Activated T-cell treated with anti-CD3 and anti-CD28 coated beads, Interleukin-2, amount 50 U/mL, for 72 hours (primary cell): ENCODE data around the gene VSIG8. TPM values are rescaled to one million over a fixed set of nuclear protein-coding genes. Genes with fewer than 3 reads are reported as not detected.

ENCODE experiments used
- ATAC-seq, 2 donors: fragments of 150-1000 bp; cut with Tn5 transposase; replicated peaks in 1 of 2; 2 replicates each; pipeline ENCODE4 v1.10.0; 2021; ENCODE audit warnings: moderate library complexity in 2 of 2, mild to moderate bottlenecking in 1 of 2
- DNase-seq, 2 donors: peaks; one replicate each; pipeline ENCODE4 v3.0.0; 2021 to 2022; ENCODE audit warnings: mixed read lengths in 1 of 2
- H3K27ac Mint-ChIP-seq: one replicate; pipeline ENCODE4 v1.8.0; 2022; ENCODE audit warnings: mild to moderate bottlenecking, moderate library complexity, mixed read lengths
- H3K27me3 Mint-ChIP-seq: one replicate; pipeline ENCODE4 v1.8.0; 2022; ENCODE audit warnings: low read depth, mixed read lengths
- H3K36me3 Mint-ChIP-seq, 2 donors: one replicate each; pipeline ENCODE4 v1.8.0; 2022; ENCODE audit warnings: mixed read lengths in 2 of 2, mild to moderate bottlenecking in 1 of 2; ENCODE audit not compliant: insufficient read depth in 2 of 2
- H3K4me1 Mint-ChIP-seq: one replicate; pipeline ENCODE4 v1.8.0; 2022; ENCODE audit warnings: low read depth, mixed read lengths
- H3K4me3 Mint-ChIP-seq, 2 donors: one replicate each; pipeline ENCODE4 v1.8.0; 2022; ENCODE audit warnings: mild to moderate bottlenecking in 2 of 2, mixed read lengths in 2 of 2, moderate library complexity in 2 of 2
- H3K9me3 Mint-ChIP-seq, 2 donors: one replicate each; pipeline ENCODE4 v1.8.0; 2022; ENCODE audit warnings: mixed read lengths in 2 of 2
- total RNA-seq, 2 donors: library from RNA; stranded (reverse); gene quantifications; one replicate each; pipeline ENCODE4 v1.2.3, GENCODE V29; 2022

VSIG8 gene
- total RNA-seq, 2 donors from 2014 or later = not detected

DNA sequence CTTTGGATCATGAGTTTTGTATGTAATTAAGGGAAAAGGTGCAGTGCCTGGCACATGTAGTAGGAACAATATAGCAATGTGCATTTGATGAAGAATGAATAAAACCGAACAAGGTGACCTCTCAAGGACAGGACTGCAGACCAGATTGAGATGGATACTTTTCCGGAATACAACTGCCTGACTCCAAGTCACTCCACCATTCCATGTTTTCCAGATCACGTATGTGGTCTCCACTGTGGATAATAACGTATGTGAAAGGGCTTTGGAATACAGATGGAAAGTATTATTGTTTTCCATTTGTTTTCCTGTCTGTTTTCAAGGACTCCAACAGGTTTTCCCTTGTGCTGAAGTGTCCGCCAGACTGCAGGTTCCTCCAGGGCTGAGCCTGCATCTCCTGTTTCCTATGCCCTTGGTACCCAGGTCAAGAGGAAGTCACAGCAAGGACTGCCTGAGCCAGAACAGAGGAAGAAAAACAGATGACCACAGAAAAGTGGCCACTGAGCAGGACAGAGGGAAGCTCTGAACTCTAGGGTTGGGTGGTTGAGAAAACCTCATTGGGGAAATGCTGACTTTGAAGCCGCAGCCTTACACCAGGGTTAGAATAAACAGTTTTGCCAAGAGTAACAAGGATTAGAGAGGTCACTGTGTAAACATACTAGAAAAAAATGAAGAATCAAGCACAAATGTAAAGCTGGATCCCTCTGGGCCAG is 33.5 kb upstream of the VSIG8 start:
- ATAC-seq (no peak), DNase-seq (no peak)
- H3K9me3 Mint-ChIP-seq = no peaks in the 10 kb centered on the region
- H3K4me1 Mint-ChIP-seq = peaks cover 6% of the 10 kb centered on the region
- H3K36me3 Mint-ChIP-seq = no peaks in the 10 kb centered on the region
- H3K4me3 Mint-ChIP-seq = no peak overlapping the region
- no peaks in the 10 kb centered on the region for H3K27me3 Mint-ChIP-seq
- H3K27ac Mint-ChIP-seq = no peak overlapping the region

DNA sequence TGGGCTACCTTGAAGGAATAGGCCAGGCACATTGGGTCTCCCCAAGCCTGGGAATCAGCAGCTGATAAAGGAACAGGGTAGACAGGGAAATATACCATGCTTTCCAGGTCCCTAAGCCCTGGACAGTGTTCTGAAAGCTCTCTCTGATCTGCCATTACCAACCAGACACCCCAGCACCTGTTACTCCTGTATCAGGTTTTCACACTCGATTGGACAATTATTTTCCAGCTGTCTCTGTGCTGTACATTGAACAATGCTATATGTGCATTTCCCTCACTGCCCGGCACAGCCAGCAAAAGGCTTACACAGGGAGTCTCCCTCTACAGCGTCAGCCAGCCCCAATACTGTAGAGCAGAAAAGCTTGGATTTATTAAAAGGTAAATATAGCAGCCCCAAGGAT is 32.8 kb upstream of the VSIG8 start:
- Mint-ChIP-seq H3K27ac (no peak overlapping the region), H3K9me3 (no peaks in the 10 kb centered on the region), H3K4me3 (no peak overlapping the region), H3K27me3 (no peaks in the 10 kb centered on the region), H3K4me1 (peaks cover 6% of the 10 kb centered on the region), H3K36me3 (no peaks in the 10 kb centered on the region)
- ATAC-seq (no peak), DNase-seq (no peak)

DNA sequence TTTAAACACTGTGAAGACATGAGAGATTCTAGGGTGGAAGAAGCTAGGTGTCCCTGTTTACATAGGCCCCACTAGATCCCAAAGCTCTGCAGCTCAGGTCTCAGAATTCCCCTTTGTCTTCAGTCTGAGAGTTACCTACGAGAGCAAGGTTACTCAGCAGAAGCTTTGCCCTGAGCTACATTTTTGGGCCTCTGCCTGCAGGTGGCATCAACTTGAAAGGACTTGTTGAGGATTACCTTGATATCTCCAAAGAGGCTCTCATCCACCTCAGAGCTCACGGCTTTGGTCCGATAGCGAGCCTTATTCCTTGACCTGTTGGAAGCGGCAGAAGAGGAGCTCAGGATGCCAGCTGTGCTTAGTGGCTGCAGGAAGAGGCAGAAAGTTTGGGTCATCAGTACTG is 30.5 kb upstream of the VSIG8 start:
- Mint-ChIP-seq H3K4me1 (peaks cover 11% of the 10 kb centered on the region), H3K4me3 (no peak overlapping the region), H3K27ac (no peak overlapping the region), H3K9me3 (no peaks in the 10 kb centered on the region), H3K36me3 (no peaks in the 10 kb centered on the region), H3K27me3 (no peaks in the 10 kb centered on the region)
- peak in 1 of 2 donors; percentile 20 for DNase-seq
- no peak for ATAC-seq

DNA sequence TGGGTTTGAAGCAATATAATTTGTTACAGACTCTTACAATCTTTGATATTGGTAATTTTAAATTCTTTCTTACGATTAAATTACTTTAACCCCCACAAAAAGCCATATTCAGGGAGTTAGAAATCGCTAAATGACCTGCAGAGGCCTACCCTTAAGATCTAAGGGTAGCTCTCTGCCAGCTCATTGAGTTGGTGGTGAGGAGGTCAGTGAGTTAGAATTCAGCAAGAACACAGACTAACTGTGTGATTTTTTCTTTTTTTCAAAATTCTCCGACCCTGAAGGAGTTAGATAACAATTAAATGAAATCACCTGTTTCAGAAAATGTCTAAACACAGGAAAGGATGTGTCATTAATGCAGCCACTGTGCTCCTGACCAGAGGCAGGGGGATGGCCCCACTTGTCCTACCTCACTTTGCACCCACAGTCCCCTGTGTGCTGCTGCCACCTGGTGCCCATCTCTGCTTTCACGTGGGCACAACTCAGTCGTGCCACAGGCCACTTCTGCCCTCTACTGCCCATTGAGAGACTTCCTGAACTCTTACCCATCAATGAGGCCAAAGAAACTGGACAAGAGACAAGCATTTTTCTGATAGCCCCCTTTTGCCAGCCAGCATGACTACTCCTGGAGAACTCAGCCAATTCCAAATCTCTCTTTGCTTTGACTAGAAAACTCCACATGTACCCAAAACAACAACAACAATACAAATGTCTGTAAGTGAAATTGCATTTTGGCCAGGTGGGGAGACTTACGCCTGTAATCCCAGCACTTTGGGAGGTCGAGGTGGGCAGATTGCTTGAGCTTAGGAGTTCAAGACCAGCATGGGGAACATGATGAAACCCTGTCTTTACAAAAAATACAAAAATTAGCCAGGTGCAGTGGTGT is 29.1 kb upstream of the VSIG8 start:
- Mint-ChIP-seq H3K9me3 (no peaks in the 10 kb centered on the region), H3K4me3 (no peak overlapping the region), H3K27ac (peak overlapping the region; percentile 21), H3K4me1 (peaks cover 11% of the 10 kb centered on the region), H3K36me3 (no peaks in the 10 kb centered on the region), H3K27me3 (no peaks in the 10 kb centered on the region)
- peak; percentile 97 to 99 for ATAC-seq
- peak; percentile 83 to 84 for DNase-seq

- no peaks in the 10 kb centered on the region for H3K36me3 Mint-ChIP-seq
- DNase-seq (no peak), ATAC-seq (no peak)
- H3K9me3 Mint-ChIP-seq = no peaks in the 10 kb centered on the region
- no peaks in the 10 kb centered on the region for H3K27me3 Mint-ChIP-seq
- peaks cover 11% of the 10 kb centered on the region for H3K4me1 Mint-ChIP-seq
- no peak overlapping the region for H3K27ac Mint-ChIP-seq
- no peak overlapping the region for H3K4me3 Mint-ChIP-seq
Measured at GRCh38 chr1:159890390-159890789, 27.9 kb upstream of the VSIG8 start.

DNA sequence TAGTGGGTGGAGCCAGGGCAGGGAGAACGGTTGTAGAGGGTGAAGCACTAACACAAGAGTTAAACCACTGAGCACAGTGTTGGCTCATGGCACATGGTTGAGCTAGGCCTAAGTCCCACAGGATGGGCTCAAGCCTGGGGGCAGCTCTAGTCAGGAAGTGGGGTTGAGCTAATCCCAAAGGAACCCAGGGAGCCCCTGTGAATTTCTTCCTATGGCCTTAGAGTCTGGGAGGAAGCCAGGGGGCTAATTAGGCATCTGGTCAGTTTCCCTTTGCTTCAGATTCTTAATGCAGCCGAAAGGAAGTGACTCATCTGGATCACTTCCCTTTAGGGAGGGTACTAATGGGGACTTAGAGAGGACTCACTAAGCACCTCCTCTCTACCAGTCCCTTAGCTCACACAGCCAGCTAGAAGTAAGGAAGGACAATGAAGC is 27.4 kb upstream of the VSIG8 start:
- DNase-seq (no peak), ATAC-seq (peak in 1 of 2 donors; percentile 31)
- Mint-ChIP-seq H3K4me1 (peaks cover 11% of the 10 kb centered on the region), H3K9me3 (no peaks in the 10 kb centered on the region), H3K4me3 (no peak overlapping the region), H3K27me3 (no peaks in the 10 kb centered on the region), H3K36me3 (no peaks in the 10 kb centered on the region), H3K27ac (no peak overlapping the region)

GRCh38 chr1:159889202-159889601 is 26.7 kb upstream of the VSIG8 start:
- H3K4me3 Mint-ChIP-seq = no peak overlapping the region
- no peaks in the 10 kb centered on the region for H3K27me3 Mint-ChIP-seq
- peaks cover 11% of the 10 kb centered on the region for H3K4me1 Mint-ChIP-seq
- ATAC-seq (no peak), DNase-seq (no peak)
- no peaks in the 10 kb centered on the region for H3K36me3 Mint-ChIP-seq
- H3K9me3 Mint-ChIP-seq = no peaks in the 10 kb centered on the region
- no peak overlapping the region for H3K27ac Mint-ChIP-seq

GRCh38 chr1:159884296-159884695 is 21.8 kb upstream of the VSIG8 start:
- Mint-ChIP-seq H3K27ac (no peak overlapping the region), H3K36me3 (no peaks in the 10 kb centered on the region), H3K27me3 (no peaks in the 10 kb centered on the region), H3K9me3 (no peaks in the 10 kb centered on the region), H3K4me1 (no peaks in the 10 kb centered on the region), H3K4me3 (no peak overlapping the region)
- ATAC-seq (no peak), DNase-seq (no peak)

- H3K36me3 Mint-ChIP-seq = no peaks in the 10 kb centered on the region
- no peaks in the 10 kb centered on the region for H3K9me3 Mint-ChIP-seq
- H3K27me3 Mint-ChIP-seq = no peaks in the 10 kb centered on the region
- no peaks in the 10 kb centered on the region for H3K4me1 Mint-ChIP-seq
- H3K27ac Mint-ChIP-seq = no peak overlapping the region
- DNase-seq = no peak
- no peak for ATAC-seq
- no peak overlapping the region for H3K4me3 Mint-ChIP-seq
Measured at GRCh38 chr1:159883134-159883533, 20.7 kb upstream of the VSIG8 start.

DNA sequence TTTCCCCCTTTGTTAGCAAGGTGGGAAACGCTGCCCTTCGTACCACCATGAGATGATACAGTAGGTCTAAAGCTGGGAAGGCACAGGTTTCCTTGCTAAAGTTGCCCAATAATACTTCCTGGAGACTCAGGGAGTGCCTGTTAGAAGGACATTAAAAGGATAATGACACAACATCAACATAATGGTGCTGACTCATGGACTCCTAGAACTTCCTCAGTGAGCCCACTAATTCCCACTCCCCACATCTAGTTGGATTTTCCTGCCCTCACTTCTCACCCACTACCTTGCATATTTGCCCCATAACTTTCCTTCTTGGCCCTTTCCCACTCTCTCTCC is 20.0 kb upstream of the VSIG8 start:
- ATAC-seq (no peak), DNase-seq (no peak)
- Mint-ChIP-seq H3K9me3 (no peaks in the 10 kb centered on the region), H3K27ac (no peak overlapping the region), H3K36me3 (no peaks in the 10 kb centered on the region), H3K4me3 (no peak overlapping the region), H3K4me1 (no peaks in the 10 kb centered on the region), H3K27me3 (no peaks in the 10 kb centered on the region)

DNA sequence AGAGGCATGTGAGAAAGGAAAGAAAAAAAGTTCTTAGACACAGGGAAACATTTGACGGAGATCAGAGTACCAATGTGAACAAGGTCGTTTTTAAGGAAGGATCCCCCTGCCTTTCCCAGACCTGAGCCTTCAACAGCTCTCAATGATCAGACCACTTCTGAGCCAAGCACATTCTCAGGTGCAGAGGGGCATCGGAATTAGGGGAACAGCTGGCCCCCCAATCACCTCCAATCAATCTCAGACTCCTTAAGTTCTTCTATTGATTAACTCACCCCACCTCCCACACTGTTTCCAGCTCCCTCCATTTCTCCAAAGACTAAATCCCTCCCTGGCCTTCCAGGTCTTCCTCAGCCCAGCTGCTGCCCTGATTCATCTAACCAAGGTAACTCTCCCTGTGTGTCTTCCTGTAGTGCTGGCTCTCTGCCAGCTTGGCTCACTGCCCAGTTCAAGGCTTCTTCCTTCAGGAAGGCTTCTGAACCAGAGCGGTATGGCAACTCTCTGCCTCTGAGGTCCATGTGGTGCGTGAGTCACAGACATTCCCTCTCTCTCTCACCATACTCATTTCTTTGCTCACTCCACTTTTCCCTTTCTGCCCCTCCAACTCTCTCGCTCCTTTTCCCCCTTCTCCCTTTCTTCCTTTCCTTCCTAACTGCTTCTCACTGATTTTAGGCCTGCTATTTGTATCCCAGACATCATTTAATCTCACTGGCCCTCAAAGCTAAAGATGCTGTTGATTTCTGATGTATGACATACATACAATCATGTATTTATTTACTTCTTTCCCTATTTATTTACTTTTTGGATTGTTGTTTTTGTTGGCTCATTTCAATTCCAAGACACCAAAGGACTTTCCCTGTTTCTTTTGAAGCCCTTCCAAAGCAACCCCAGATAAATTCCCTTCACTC is 19.4 kb upstream of the VSIG8 start:
- Mint-ChIP-seq H3K4me3 (no peak overlapping the region), H3K36me3 (no peaks in the 10 kb centered on the region), H3K27ac (no peak overlapping the region), H3K4me1 (no peaks in the 10 kb centered on the region), H3K27me3 (no peaks in the 10 kb centered on the region), H3K9me3 (no peaks in the 10 kb centered on the region)
- no peak for ATAC-seq
- no peak for DNase-seq

- H3K27me3 Mint-ChIP-seq = no peaks in the 10 kb centered on the region
- ATAC-seq = no peak
- no peaks in the 10 kb centered on the region for H3K36me3 Mint-ChIP-seq
- no peaks in the 10 kb centered on the region for H3K4me1 Mint-ChIP-seq
- no peak for DNase-seq
- no peak overlapping the region for H3K4me3 Mint-ChIP-seq
- no peaks in the 10 kb centered on the region for H3K9me3 Mint-ChIP-seq
- no peak overlapping the region for H3K27ac Mint-ChIP-seq
Measured at GRCh38 chr1:159880430-159880829, 18.0 kb upstream of the VSIG8 start.

DNA sequence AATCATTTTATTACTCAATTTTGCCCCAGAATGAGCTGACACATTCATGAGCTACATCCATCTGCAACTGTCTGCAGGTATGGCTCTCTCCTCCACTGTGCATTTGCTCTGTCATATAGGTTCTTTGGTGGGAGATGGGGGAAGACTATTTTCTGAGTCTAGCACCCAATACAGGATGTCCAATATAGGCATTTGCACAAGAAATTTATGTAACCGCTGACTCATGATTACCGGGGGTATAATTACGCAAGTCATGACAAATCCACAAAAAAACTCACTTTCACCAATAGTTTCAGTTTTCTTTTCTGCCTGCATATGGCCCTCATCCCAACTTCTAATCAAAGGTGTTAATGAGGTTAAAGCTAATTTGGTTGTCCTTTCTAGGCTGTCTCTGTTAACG is 17.5 kb upstream of the VSIG8 start:
- no peak for ATAC-seq
- H3K9me3 Mint-ChIP-seq = no peaks in the 10 kb centered on the region
- no peaks in the 10 kb centered on the region for H3K36me3 Mint-ChIP-seq
- no peak overlapping the region for H3K27ac Mint-ChIP-seq
- H3K27me3 Mint-ChIP-seq = no peaks in the 10 kb centered on the region
- DNase-seq = no peak
- H3K4me1 Mint-ChIP-seq = no peaks in the 10 kb centered on the region
- H3K4me3 Mint-ChIP-seq = no peak overlapping the region
